NCI-H748 treated with DMSO at 0.1 percent for 48 hours (cell line): ENCODE data around the gene DUSP8.

Experiments used
- DNase-seq: peaks from one replicate; lab custom pipeline; 2025; lab: John Stamatoyannopoulos, UW

Gene DUSP8

DNA sequence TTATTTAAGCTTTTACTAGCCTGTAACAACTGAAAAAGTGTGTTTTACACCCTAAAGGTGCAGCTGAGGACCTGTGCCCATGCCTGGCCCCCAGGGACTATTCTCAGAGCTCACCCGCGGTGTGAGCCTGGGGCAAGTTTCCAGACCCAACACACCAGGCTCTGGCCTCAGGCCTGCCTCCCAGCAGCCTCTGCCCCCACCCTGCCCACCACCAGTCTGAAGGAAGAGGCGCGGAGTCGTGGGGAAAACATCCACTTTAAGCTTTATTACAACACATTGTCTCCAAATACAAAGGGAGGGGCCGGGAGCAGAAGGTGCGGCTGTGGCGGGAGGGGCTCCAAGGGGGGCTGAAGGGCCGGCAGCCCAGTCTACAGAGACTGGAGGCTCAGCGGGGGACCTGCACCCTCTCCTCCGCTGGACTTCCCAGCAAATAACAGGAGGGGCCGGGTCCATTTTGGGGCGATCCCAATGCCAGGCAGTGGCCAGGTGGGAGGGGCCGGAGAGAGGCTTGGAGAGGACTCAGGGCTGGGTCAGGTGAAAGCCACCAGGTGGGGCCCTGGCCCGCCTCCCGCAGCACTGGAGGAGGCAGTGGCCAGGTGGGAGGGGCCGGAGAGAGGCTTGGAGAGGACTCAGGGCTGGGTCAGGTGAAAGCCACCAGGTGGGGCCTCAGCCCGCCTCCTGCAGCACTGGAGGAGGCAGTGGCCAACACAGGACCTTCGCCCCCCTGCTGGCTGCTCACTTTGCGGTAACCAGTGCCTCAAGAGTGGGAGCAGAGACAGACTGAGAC, 18.1 kb downstream of the DUSP8 start:
- DNase-seq, result peak; percentile 19

DNA sequence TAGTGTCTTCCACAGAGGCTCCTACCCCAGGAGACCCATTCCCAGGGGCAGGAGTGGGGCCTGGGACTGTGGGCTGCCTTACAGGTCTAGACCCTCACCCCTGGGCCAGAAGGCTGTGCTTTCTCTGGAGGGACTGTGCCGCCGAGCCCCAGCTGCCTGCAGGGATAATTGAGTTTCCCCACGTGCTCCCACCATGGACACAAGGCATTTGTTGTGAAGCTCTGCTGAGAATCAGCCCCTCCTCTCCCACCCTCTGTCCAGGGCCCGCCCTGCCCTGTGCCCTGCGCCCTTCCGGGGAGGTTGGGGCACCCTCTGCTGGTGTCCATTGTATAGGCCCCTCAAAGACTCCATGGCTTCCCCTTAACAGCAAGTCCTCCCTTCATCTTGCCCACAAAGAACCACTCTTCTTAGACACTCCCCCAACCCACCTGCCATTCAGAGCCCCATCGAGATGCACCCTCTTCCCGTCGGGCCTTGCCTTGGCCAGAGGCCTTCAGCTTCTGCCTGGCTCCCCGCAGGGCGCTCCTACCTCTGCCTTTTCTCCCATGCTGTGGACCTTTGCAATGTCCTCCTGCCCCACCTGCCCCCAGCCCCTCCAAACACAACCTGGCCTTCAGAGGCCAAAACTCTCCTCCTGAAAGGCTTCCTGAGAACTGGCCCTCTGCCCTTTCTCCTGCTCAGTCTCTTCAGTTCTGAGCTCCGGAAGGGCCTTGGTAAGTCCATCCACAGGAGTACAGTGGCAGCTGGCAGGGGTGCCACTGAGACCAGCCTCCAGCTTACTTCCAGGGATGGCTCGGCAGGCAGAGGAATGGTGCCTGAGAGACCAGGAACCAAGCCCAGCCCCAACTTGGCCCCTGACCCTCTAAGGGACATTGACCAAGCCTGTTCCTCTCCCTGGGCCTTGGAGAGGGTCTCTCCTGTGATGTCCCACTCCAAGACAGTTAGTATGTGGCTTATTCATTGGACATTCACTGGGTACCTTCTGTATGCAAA, 22.4 kb downstream of the DUSP8 start:
- DNase-seq, result no peak

GRCh38 chr11:1548221-1549070, 23.6 kb downstream of the DUSP8 start:
- peak; percentile 57 for DNase-seq

DNA sequence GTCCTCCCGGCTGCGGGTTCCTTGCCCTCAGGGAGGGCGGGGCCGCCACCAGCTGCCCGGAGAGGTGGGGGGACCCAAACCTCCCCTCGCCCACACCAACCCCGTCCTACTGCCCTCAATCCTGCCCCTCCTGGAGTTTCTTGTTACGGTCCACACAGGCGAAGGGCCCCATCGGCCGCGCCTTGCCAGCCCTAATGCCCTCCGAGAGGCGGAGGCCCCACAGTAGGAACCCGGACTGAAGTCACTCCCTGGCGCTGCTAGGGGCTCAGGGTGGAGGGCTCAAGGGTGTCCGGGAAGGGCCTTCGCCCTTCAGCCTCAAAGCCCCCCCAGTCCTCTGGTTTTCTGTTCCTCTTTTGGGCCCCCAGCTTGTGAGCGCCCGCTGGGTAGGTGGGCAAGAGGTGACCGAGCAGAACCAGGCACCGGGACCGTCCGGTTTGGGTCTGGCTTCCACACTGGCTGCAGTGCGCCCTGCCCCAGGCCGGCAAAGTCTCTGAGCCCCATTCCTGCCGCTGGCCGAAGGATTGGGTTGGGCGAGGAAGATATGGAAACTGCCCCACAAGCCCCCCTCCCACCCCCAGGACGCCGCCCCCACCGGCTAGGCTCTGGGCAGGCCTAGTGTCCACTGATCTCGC, 24.5 kb downstream of the DUSP8 start:
- no peak for DNase-seq

DNA sequence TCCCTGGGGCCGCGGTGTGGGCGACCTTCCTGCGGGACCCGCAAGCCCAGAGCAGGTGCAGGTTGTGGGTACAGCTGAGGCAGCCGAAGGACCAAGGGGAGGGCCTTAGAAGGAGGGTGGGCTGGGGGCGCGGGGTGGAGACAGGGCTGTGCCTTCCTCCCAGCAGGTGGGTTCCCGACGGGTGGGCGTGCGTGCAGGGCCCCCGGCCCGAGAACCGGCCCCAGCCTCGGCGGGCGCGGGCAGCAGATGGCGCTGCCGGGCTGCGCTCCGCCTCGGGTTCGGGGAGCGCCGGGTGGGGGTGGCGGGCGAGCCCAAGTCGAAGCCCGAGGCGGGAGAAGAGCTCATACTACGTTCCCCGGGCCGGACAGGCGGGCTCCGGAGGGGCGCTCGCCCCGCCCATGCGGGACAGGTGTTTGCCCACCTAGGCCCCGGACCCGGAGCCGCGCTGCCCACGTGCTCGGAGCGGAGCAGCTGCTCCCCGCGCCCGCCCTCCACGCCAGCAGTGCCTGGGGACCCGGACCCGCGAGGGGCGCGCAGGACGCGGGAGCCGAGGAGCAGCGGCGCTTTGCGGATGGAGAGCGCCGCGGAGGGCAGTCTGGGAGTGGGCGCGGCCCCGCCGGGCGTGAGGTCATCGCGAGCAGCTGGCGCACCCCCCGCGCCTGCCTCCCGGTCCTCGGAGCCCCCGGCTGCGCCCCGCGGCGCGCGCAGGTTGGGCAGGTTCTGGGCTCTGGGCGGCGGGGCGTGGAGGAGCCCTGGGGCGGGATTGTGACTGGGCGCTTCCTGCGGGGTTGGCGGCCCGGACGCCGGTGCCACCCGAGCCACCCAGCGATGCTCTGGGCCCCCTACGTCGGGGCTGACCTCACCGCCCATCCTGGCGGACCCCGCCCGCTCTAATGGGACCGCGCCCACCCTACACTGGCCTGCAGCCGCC, 25.3 kb downstream of the DUSP8 start:
- peak; percentile 76 for DNase-seq

- peak; percentile 28 for DNase-seq
Measured at GRCh38 chr11:1546077-1546535, 26.0 kb downstream of the DUSP8 start.

GRCh38 chr11:1545432-1545831, 26.6 kb downstream of the DUSP8 start:
- no peak for DNase-seq

DNA sequence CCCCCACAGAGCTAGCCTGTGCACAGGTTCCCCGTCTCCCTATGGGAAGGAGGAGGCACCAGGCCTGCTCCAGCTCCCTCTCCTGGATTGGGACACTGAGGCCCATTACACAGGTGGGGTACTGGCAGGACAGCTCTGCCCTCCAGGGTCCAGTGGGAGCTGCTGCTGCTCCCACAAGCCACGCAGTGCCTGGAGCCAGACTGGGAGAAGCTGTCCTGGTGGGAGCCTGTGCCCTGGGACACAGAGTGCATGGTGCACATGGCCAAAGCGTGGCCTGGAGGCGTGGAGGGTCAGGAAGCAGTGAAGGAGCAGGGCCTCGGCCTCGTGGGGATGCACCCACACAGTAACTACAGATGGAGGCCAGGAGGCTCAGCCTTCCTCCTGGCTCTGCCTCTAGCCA, 27.5 kb downstream of the DUSP8 start:
- DNase-seq, result no peak

DNA sequence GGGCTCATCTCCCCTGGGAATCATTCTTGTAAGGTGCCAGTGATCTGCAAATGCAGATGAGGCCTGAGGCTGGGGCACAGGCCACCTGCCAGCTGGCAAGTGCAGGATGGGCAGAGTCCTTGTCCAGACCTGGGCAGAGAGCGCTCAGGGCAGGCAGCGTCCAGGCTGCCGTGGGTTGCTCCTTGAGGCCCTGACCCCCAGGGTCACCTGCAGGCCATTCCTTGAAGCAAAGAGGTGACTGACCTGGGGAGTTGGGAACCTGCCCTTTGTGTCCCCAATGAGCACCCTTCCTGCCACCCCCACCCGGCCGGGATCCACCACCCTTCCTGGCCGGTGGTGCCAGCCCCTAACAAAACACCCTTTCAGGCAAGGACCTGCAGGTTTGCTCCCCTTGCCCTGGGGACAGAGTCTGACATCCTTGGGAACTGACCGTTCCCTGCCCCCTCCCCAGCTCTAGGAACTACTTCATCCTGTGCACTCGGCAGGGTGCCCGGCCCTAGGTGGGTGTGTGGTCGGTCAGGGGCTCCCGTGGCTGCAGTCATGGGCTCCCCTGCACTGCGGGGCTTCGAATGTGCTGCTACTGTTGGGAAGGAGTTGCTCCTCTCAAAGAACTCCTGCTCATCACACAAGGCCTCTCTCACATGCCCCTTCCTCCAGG, 28.3 kb downstream of the DUSP8 start:
- DNase-seq, result no peak

GRCh38 chr11:1542267-1542666, 29.8 kb downstream of the DUSP8 start:
- DNase-seq, result no peak

DNA sequence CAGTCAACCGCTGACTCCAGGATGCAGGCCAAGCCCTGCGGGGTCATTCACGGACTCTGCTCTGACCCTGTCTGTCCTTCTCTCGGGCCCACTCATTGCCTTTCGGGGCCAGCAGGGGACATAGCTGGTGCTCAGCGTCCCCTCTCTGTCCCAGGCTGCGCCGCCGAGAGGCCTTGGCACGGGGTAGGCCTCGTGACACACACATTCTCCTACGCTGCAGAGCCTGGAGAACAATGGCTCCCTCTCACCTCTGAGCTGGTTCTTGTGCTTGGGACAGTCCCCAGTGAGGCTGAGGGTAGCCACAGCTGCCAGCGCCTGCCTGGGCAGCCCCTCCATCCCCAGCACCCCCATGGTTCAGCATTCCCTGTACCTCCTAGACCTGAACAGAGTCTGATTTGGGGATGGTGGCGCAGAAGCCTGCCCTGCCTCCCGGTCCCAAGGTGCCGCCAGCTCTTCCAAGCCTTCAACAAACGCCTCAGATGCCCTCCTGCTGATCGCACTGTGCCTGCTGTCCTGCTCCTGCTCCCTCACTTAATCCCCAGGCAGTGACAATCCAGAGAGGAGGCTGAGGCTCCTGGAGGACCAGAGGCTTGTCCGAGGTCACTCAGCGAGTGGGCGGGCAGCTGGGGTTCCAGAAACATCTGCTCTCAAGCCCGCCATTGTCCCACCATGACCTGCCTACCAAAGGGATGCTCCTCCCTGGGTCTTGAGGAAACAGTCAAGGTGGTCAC, 30.4 kb downstream of the DUSP8 start:
- DNase-seq, result no peak

DNA sequence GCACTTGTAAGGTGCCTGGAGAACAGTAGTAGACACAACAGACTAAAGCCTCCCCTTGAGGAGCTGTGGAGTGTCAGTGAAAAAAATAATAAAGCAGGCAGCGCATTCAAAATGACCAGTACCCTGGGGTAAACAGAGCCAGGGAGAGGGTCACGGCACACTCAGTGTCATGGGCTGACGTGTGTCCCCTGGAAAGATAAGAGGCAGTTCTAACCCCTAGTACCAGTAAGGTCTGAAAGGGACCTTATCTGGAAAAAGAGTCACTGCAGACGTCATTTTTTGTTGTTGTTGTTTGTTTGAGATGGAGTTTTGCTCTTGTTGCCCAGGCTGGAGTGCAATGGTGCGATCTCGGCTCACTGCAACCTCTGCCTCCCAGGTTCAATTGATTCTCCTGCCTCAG, 32.0 kb downstream of the DUSP8 start:
- no peak for DNase-seq

- no peak for DNase-seq
Measured at GRCh38 chr11:1538153-1538552, 33.9 kb downstream of the DUSP8 start.

- no peak for DNase-seq
Measured at GRCh38 chr11:1536065-1536843, 35.8 kb downstream of the DUSP8 start.

GRCh38 chr11:1534682-1535081, 37.4 kb downstream of the DUSP8 start:
- no peak for DNase-seq

DNA sequence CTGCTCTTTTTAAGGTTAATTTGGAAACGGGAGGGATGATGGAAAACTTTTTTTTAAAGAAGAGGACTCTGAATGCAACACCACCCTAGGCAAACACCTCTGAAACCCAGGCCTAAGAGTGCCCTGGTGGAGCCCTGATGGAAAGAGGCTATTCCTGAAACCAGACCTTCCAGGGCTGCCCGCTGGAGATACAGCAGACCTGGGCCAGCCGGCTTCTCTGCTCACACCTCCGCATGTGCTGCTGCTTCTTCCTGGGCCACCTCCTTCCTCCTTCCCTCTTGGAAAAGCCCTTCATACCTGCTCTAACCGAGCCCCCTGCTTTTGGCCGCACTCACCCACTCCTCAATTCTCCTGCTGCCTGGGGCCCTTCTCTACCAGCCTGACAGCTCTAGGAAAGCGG, 37.9 kb downstream of the DUSP8 start:
- DNase-seq, result no peak

GRCh38 chr11:1533342-1533725, 38.7 kb downstream of the DUSP8 start:
- no peak for DNase-seq

DNA sequence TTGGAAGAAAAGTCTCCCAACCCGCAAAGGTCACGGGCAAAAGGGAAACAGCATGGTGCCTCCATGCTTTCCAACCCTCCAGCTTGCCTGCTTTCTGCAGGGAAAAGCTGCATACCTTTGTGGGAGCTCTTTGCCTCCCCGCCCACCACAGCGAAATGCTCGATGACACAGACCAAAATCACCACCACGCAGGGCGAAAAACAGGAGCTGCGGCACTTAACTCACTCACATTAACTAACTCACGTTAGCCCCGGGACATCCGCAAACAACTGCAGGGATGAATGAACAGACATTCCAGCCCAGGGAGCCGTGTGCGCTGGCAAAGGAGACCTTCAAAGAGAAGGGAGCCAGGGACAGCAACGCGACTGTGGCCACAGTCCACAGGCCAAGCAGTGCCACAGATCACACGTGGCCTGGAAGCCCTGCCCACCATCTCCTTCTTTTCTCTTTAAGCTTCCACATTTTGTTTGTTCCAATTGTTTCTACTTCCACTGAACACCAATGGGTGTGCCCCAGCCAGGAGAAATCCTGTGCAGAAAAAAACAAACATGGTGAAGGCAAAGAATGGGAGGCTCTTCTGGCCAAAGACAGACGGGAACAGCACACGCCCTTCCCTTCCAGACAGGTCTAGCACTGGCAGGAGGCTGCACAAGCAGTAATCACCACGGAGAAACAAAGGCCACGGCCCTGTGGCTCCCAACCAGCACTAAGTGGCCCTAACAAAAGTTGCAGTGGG, 39.3 kb downstream of the DUSP8 start:
- no peak for DNase-seq
